CD4-positive, alpha-beta T cell treated with Interferon alpha-2 for 1 hour (primary cell): ENCODE data around the gene TPRG1.

Experiments
- DNase-seq, 2 donors: peaks; one replicate each; pipeline ENCODE4 v3.0.0-alpha.2; 2020 to 2022

The TPRG1 gene

DNA sequence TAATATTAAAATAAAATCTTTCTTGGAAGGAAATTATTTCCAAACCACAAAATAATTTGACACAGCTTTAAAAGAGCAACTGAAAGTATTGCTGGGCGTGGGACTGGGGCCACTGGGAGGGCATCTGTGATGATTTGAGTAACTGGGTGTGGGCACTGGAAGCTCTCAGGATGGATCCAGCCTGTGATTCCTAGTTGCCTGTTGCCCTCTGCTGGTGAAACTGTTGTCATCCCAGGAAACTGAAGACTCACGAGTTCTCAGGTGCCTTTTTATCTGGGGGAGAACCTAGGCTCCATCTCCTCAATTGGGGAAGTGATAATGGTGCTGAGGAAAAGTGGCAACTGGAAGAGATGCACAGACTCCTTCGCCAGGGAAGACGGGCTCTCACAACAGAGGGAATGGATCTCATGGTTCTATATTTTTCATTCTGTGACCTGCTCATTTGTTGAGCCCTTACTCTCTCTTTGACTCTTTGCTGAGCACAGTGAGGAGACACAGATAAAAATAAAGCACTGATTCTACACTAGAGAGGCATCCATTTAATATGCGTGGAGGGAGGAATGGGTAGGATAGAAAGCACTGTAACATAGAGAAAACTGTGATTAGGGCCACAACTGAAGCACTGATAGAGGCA, 61.6 kb downstream of the TPRG1 start:
- DNase-seq = peak in 1 of 2 donors; percentile 1

DNA sequence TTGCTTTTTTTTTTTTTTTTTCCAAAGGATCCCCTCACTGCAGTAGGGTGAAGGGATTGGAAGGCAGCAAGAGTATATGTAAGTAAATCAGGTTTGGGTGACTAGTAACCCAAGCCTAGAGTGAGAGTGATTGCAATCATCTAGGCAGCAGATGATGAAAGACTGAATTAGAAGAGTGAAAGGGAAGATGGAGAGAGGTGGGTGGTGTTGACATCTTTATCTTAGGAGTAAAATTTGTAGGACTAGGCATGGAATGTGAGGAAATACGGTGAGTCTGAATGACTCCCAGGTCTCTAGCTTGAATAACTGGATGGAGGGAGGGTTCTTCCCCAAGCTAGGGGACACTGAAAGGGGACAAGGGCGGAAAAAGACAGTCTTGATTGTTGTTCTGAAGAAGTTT, 63.4 kb downstream of the TPRG1 start:
- no peak for DNase-seq

DNA sequence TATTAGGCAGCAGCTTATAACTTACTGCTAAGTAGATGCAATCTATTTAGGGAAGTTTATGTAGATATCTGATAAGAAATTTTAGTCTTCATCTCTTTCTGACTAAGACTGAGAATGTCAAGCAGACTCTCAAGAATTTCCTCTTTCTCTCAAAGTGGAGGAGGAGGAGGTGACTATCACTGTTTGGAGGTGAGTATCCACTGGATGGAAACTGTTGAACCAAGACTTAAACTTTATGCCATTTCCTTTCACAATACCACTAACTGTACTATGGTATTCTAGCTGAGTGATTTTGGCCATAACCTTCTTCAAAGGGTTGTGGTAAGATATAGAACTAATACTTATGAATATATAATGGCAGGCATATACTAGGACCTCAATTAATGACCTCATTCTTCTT, 64.6 kb downstream of the TPRG1 start:
- DNase-seq = no peak

DNA sequence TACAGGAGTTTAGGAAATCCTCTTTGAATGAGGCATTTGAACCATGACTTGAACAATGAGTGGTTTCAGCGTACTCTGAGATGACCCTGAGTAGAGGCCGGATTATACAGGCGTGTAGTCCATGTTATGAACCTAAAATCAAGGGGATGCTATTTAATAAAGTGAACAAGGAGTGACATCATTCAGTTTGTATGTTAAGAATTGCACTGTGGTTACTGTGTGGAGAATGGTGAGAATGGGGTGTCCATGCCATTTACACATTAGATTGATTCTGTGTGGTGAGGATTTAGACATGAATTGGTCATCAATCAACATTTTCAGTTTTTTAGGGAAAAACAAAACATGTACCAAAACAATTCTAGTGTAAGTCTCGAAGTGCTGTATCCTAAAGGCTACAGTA, 65.8 kb downstream of the TPRG1 start:
- DNase-seq = no peak

DNA sequence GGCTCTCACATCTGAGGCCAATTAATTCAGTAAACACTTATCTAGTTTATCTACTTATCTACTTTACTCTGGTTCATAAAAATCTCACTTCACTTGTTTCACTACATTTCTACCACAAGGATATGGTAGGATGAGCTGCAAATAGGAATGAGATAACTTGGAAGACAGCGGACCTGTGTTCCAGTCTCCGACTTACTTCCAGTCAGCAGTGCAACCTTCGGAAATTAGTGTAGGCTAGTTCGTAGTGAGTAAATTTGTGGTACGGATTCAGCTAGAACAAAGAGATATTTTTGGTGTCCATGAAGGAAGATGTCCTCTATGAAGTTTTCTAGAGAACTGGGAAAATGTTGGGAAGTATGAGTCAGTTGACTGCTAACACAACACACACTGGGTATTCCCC, 66.3 kb downstream of the TPRG1 start:
- no peak for DNase-seq

DNA sequence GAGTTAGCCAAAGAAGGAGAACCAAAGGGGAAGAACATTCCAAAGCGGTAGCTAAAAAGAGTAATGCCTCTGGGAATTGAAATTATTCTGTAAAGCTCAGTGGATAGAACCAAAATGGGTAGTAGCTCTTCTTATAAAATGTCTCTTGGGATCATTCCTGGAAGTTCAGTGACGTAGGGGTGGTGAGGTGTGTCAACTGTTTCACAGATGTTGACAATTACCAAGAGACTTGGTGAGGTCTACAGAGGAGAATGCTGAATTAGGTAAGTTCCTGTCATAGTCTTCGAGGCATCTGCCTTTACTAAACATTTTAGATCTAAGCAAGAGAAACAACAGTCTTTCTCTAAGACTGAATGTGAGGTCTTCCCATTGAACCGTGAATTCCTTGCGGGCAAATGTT, 67.8 kb downstream of the TPRG1 start:
- DNase-seq = no peak

DNA sequence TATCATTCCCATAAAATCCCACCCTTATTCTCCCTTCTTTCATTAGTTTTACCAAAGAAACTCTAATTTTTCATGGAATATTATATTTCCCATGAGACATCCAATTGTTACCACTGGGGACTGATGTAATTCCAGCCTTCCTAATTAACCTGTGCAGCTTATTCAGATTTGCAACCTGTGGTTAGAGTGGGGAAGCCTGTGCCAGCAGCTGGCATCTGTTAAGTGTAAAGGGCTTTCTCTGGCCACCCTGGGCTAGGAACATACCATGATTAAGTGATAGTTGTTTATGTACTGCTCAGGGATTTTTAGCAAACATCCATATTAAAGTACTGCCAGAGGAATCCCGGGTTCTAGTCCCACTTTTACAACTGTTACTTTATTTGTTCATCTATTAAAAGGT, 78.2 kb downstream of the TPRG1 start:
- DNase-seq = no peak

DNA sequence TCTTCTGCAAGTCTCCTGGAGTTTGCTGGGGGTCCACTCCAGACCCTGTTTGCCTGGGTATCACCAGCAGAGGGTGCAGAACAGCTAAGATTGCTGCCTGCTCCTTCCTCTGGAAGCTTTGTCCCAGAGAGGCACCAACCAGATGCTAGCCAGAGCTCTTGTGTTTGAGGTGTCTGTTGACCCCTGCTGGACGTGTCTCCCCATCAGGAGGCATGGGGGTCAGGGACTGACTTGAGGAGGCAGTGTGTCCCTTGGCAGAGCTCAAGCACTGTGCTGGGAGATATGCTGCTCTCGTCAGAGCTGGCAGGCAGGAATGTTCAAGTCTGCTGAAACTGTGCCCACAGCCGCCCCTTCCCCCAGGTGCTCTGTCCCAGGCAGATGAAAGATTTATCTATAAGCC, 86.5 kb downstream of the TPRG1 start:
- DNase-seq = no peak

DNA sequence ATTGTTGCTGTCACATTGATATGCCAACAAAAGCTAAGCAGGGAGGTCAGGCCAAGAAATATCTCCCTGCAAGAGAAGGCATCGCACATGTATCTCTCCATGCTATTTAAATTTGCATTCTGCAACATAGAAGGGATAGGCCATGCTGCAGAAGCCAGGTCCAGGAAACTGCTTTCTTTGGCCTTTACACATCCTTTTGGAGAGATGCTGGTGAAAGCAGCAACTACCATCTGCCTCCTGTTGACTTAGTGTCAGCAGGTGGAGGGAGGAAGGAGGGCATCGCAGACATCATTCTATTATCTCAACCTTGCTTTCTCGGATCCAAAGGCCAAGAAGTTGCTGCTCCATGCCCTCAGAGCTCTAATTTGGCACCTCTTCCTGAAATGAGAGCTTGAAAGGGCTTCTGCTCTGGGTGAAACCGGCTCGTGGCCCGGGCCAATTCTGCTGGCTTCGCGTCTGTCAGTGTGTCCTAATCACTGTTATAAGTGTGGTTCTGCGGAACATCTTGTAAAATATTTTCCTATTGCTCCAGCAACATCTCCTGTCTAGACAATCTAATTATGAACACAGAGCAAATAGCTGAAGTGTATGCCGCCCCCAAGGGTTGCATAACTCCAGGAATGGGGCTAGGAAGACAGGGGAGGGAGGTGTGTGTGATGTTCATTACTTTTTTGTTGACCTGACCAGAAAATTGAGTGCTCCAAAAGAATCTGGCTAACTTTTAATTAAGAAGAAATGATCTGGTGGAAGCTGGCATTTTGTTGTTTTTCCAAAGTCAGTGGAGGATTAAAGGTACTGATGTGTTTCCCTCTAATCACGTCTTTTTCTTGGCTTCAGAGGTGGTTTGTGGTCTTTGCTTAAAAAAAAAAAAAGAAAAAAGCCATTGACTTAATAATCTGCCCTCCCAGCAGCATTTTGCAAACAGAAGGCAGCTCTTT, 89.1 kb downstream of the TPRG1 start:
- no peak for DNase-seq

DNA sequence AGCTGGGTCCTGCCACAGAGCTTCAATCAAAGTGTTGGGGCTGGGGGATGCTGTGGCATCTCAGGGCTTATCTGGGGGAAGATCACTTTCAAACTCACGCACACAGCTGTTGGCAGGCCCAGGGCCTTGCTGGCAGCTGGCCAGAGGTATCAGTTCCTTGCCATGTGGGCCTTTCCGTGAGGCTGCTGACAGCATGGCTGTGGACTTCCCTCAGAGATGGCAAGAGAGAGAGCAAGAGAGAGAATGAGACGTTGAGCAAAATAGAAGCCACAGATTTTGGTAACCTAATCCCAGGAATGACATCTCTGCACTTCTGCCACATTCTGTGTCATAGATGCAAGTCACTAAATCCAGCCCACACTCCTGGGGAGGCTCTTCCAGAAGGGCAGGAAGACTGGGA, 91.0 kb downstream of the TPRG1 start:
- DNase-seq = no peak

DNA sequence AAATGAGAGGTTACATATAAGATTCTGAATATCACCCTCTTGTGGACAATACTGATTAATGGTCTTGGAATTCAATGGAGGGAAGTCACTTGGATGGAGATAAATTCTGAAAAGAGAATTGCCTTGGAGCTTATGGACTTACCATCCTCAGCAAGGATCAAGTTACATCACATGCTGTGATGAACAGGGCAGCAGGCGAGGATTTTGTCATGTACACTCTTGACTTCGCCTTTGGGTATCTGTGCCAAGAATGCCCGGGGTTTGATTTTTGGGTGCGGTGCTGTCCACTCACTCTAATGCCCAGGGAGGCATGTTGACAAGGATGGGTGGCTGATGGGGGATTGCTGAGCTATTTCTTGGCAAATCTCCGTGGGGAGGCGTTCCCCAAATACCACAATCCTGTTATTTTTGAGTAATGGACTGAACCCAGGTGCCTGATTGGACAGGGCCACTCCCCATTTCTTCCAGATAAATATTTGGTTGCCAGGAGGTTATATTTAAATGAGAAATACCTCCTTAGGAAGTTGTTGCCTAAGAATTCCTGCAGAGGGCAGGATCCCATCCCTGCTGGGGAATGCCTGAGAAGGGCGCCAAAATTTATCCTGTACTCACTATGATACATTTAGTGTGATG, 96.3 kb downstream of the TPRG1 start:
- no peak for DNase-seq

DNA sequence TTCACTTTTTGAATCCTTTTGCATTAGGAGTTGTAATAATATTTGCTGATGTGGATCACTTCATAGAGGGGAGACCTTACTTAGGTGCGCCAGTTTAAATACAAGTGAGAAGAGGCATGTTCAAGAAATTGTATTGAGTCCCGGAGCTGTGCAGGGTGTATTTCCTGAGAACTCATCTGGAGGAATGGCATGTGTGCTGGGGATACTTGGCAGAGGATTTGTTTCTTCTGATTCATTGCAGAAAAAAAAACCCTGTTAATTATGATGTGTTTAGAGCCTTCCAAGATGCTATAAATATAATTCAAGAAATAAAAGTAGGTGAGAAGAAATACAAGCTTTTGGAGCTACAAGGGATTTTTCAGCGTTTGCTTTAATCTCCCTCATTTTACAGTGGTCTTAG, 97.6 kb downstream of the TPRG1 start:
- no peak for DNase-seq

DNA sequence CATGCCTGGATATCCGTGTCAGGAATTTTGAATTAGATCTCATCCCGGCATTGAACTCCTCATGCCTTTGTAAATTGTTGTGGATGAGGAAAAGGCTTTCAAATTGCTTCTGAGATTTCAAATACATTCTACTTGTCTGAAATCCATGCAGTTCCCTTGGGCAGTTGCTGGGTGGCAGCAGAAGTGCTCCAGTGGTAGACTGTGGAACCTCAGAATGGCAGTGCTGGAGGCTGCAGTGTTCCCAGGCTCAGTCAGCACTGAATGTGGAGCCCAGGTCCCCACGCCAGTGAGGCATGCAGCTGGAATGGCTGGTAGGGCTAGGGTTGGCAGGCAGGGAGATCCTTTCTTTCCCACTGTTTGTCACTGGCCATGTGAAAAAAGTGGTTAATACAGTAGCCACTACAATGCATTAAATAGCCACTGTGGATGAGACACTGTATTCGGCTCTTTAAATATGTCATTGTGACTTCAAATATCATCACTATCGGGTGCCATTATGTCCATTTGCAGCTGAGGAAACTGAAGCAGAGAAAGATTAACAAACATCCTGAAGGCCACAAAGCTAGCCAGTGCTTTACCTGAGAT, 98.6 kb downstream of the TPRG1 start:
- DNase-seq = peak; percentile 14 to 45

DNA sequence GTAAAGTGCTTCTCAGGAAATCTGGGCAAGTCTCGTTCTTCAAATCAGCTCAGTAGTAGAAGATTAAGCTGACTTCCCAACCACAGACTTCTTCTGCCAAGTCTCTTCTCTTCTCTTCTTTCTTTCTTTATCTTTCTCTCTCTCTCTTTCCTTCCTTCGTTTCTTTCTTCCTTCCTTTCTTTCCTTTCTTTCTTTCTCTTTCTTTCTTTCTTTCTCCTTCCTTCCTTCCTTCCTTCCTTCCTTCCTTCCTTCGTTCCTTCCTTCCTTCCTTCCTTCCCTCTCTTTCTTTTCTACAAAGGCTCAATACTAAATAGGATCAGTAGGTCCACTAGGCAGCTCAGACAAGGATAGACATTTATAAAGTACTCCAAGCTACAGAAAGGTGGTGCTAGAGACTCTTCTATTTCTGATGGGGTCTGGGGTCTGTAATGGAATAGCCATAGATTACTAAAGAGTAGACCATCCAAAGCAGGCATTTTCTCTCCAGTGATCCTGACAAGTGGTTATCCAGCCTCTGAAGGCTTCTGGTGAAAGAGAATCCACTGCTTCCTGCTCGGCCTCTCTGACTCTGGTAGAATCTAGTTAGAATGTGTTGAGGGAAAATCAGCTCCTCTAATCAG, 100.8 kb downstream of the TPRG1 start:
- DNase-seq = peak in 1 of 2 donors; percentile 28

DNA sequence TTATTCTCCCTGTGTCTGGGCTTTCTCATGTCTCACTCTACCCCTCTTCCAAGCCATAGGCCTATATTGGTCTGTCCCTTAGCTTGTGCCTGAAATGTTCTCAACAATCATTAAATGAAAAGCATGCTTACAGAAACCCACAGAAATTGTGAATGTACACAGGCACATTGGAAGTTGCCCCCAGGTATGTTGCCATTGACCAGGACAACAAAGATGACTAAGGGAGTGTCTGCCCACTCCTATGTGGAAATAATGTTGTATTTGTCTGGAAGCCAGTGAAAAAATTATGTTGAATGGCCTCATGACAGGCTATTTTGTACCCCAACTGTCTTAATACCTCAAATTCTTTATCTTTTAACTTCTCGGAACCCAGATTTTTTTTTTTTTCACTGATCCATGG, 102.0 kb downstream of the TPRG1 start:
- DNase-seq = no peak

DNA sequence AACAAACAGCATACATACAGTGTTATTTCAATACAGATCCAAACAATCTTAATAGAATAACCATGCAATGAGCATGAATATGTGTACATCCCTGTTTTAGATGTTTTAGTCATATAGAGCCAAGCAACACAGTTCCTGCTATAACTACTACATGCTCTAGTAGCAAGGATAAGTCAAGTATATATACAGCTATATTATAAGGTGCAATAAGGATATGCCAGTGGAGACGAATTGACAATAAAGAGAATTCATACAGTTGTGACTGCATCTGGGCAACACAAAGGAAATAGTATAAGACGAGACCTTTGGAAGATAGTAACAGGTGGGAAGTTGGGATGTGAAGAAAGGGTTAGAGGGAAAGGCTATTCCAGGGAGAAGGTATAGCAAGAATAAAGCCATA, 103.4 kb downstream of the TPRG1 start:
- DNase-seq = no peak

DNA sequence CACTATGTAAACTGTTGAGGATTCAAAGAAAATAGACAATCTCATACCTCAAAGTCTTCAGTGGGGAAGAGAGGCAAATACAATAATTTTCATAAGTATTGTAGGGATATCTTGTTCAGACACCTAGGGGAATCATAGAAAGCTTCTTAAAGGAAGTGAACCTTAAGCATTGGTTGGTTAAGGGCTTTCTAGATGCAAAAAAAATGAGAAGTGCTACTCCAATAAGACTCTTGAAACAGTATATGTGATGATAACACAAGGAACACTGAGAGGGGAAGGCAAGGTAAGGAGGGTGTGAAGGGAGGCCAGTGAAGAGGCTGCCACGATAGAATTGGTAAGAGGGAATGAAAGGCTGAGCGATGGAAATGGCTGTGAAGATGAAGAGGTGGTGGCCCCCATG, 104.1 kb downstream of the TPRG1 start:
- DNase-seq = no peak

DNA sequence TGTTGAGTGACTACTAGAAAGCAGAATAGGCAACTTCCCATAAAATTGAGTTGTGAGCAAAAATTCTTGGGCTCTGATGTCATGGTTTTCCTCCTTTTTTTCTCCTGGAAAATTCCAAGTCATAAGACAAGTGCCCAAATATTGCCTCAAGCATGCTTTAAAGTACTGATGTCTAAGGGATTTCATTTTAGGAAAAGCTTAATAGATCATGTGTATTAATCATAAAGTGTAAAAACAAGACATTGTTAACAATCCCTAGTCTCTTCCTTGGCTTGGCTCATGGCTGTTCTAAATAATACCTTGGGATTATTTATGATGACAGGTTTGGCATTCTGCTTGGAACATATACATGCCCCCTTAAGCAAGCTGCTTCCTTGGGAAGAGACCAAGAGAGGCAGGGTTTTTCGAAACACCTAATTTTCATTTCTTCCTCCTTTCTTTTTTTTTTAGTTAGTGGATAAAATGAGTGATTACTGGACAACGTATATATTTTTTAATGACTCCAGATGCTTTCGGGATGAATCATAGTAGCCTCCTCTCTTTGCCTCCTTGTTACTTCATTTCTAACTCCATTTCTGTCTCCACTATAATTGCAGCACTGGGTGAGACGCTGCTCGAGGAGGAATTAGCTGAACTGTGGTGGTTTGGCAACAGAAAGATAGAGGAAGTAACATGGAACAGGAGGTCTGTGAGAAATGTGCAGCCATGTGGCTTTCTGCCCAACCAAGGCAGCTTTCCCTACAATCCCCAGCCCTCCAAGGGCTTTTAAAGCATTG, 104.9 kb downstream of the TPRG1 start:
- DNase-seq = no peak

DNA sequence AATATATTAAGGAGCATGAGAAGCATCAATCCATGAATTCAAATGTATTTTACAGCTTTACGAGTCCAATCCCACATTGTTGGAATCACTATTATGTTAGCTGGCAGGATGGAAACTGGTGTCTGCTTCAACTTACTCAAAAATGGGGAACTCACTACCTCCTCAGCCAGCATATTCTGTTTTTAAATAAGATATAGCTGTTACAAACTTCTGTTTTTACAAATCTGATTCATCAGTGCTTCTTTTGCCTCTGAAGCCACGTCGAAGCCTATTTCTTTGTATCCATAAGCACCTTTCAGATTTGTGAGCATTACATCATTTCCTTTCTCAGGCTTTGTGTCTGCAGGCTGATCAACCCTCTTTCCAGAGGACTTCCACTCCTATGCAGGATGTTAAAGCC, 105.9 kb downstream of the TPRG1 start:
- DNase-seq = no peak

DNA sequence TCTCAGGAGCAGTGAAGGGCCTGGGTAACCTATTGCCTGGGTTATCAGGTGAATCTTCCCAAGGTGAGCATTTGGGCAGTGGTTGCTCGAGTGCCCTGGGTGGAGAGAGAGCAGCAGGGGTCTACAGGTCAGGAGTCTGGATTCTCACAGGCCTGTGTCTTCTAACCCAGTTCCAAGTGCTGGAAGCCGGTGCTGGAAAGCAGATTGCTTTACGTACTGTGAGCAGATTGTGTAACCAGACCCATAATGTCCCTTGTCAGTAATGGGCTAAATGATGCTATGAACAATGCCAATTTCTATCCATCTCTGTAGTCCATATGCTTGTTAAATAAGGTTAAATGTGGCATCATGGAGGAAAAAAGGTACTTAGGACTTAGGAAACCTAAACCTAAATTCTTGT, 106.5 kb downstream of the TPRG1 start:
- no peak for DNase-seq

DNA sequence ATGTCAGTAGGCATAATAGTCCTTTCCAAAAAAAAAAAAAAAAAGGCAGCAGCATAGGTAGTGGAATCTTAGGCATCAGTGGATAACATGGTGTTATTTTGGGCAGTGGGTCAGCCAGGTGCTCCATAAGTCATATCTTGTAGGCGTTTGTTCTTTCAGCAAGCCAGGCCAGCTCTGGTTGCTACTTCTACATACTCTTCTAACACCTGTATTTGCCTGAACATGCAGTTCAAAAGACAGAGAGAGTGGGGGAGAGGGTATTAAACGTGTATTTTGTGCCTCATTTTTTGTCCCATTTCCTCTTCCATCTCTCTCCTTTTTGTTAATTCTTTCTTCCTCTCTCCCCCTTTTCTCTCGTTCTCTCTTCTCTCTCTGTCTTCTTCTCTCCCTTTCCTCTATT, 110.4 kb downstream of the TPRG1 start:
- no peak for DNase-seq

DNA sequence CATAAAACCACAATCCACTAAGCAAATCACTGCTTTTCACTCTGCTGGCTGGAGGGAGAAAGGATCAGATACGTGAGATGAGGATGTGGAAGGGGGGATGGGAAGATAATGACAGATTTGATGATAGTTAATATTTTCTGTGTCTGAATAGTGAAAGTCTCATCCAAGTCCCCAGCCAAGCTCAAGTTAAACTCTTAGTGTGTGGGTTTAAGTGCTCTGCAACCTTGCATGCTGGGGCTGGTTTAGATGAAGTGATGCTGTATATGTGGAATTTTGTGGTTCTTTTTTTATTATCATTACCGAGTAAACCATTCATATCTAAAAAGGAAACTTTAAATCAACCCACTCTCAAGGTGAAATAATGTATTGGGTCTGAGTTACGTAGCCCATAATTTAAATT, 111.0 kb downstream of the TPRG1 start:
- DNase-seq = no peak
